Mesodermal cell (in vitro differentiated cells): ENCODE measurements around the gene GNAI3.

Experiments used
- H3K27ac ChIP-seq: 2 replicates; pipeline ENCODE4 v1.7.0; 2013; ENCODE audit warnings: mild to moderate bottlenecking, low read depth, low read length, moderate library complexity; ENCODE audit not compliant: severe bottlenecking
- H3K36me3 ChIP-seq: 2 replicates; pipeline ENCODE4 v1.7.1; 2013; ENCODE audit warnings: mild to moderate bottlenecking, low read length, moderate library complexity; ENCODE audit not compliant: control insufficient read depth, insufficient read depth
- H3K4me1 ChIP-seq: one replicate; pipeline ENCODE4 v1.7.1; 2013; ENCODE audit warnings: mild to moderate bottlenecking, low read length; ENCODE audit not compliant: insufficient read depth, control insufficient read depth, poor library complexity, severe bottlenecking
- H3K4me3 ChIP-seq: 2 replicates; pipeline ENCODE4 v1.7.0; 2013; ENCODE audit warnings: low read length, control low read depth, mild to moderate bottlenecking; ENCODE audit not compliant: insufficient read depth, poor library complexity, severe bottlenecking; ENCODE audit errors: extremely low read depth
- H3K9me3 ChIP-seq: 2 replicates; pipeline ENCODE4 v1.7.1; 2013; ENCODE audit warnings: mild to moderate bottlenecking, low read length, moderate library complexity; ENCODE audit not compliant: control insufficient read depth
- WGBS, 2 experiments: methylation state at CpG; one replicate each; pipeline ENCODE4 v1.1.5; 2013; ENCODE audit warnings: missing lambda C conversion rate in 2 of 2; ENCODE audit not compliant: insufficient coverage in 2 of 2; 5-methylcytosine and 5-hydroxymethylcytosine counted together

The GNAI3 gene

GRCh38 chr1:109527846-109528695 lies 20.3 kb upstream of the GNAI3 start:
- no peaks in the 10 kb centered on the region for H3K36me3 ChIP-seq
- no peaks in the 10 kb centered on the region for H3K9me3 ChIP-seq
- WGBS, 2 experiments = 86 to 92% methylated on average over 8 to 9 of the region's 9 CpGs
- no peak overlapping the region for H3K4me3 ChIP-seq
- peaks cover 10% of the 10 kb centered on the region for H3K4me1 ChIP-seq
- H3K27ac ChIP-seq = no peak overlapping the region

GRCh38 chr1:109528712-109529111 lies 19.7 kb upstream of the GNAI3 start:
- 88 to 100% methylated on average over 3 of the region's 3 CpGs for WGBS, 2 experiments
- no peak overlapping the region for H3K4me3 ChIP-seq
- no peaks in the 10 kb centered on the region for H3K36me3 ChIP-seq
- peaks cover 10% of the 10 kb centered on the region for H3K4me1 ChIP-seq
- no peak overlapping the region for H3K27ac ChIP-seq
- H3K9me3 ChIP-seq = no peaks in the 10 kb centered on the region

- Histone ChIP-seq H3K36me3 (no peaks in the 10 kb centered on the region), H3K4me3 (no peak overlapping the region), H3K4me1 (peaks cover 10% of the 10 kb centered on the region), H3K27ac (no peak overlapping the region), H3K9me3 (no peaks in the 10 kb centered on the region)
- 83 to 92% methylated on average over 6 of the region's 8 CpGs for WGBS, 2 experiments
Observed at GRCh38 chr1:109529881-109530456, 18.4 kb upstream of the GNAI3 start.

- Histone ChIP-seq H3K36me3 (no peaks in the 10 kb centered on the region), H3K27ac (no peak overlapping the region), H3K4me1 (peaks cover 10% of the 10 kb centered on the region), H3K4me3 (no peak overlapping the region), H3K9me3 (no peaks in the 10 kb centered on the region)
- WGBS, 2 experiments = 80 to 93% methylated on average over 12 to 13 of the region's 13 CpGs
Observed at GRCh38 chr1:109530457-109531087, 17.8 kb upstream of the GNAI3 start.

GRCh38 chr1:109531380-109531779 lies 17.0 kb upstream of the GNAI3 start:
- 94 to 100% methylated on average over 2 to 3 of the region's 4 CpGs for WGBS, 2 experiments
- H3K36me3 ChIP-seq = no peaks in the 10 kb centered on the region
- no peak overlapping the region for H3K27ac ChIP-seq

GRCh38 chr1:109531826-109532364 lies 16.5 kb upstream of the GNAI3 start:
- no peak overlapping the region for H3K4me3 ChIP-seq
- H3K36me3 ChIP-seq = no peaks in the 10 kb centered on the region
- 73 to 80% methylated on average over 12 of the region's 16 CpGs for WGBS, 2 experiments
- no peak overlapping the region for H3K27ac ChIP-seq
- peaks cover 10% of the 10 kb centered on the region for H3K4me1 ChIP-seq
- no peaks in the 10 kb centered on the region for H3K9me3 ChIP-seq

More at GRCh38 chr1:109531380-109531779, 17.0 kb upstream of the GNAI3 start:
- H3K4me3 ChIP-seq = no peak overlapping the region
- peaks cover 10% of the 10 kb centered on the region for H3K4me1 ChIP-seq
- H3K9me3 ChIP-seq = no peaks in the 10 kb centered on the region

- Histone ChIP-seq H3K27ac (peak overlapping the region; percentile 29), H3K4me3 (no peak overlapping the region), H3K9me3 (no peaks in the 10 kb centered on the region), H3K4me1 (peaks cover 10% of the 10 kb centered on the region), H3K36me3 (no peaks in the 10 kb centered on the region)
- WGBS, 2 experiments = 30 to 35% methylated on average over 9 of the region's 12 CpGs
Observed at GRCh38 chr1:109532365-109533136, 15.9 kb upstream of the GNAI3 start.

- H3K27ac ChIP-seq = no peak overlapping the region
- 80 to 100% methylated on average over 1 of the region's 1 CpG for WGBS, 2 experiments
- no peak overlapping the region for H3K4me3 ChIP-seq
- no peaks in the 10 kb centered on the region for H3K9me3 ChIP-seq
- H3K4me1 ChIP-seq = peaks cover 10% of the 10 kb centered on the region
- H3K36me3 ChIP-seq = no peaks in the 10 kb centered on the region
Observed at GRCh38 chr1:109534307-109534858, 14.0 kb upstream of the GNAI3 start.

GRCh38 chr1:109535481-109535880 lies 12.9 kb upstream of the GNAI3 start:
- Histone ChIP-seq H3K4me1 (peaks cover 10% of the 10 kb centered on the region), H3K9me3 (no peaks in the 10 kb centered on the region), H3K36me3 (no peaks in the 10 kb centered on the region), H3K27ac (no peak overlapping the region), H3K4me3 (no peak overlapping the region)
- WGBS, 2 experiments = 90 to 94% methylated on average over 4 of the region's 4 CpGs

- WGBS, 2 experiments = 92 to 94% methylated on average over 4 to 5 of the region's 5 CpGs
- no peak overlapping the region for H3K27ac ChIP-seq
- no peaks in the 10 kb centered on the region for H3K9me3 ChIP-seq
- H3K4me3 ChIP-seq = no peak overlapping the region
- H3K4me1 ChIP-seq = peaks cover 10% of the 10 kb centered on the region
- H3K36me3 ChIP-seq = no peaks in the 10 kb centered on the region
Observed at GRCh38 chr1:109535971-109536491, 12.4 kb upstream of the GNAI3 start.
